Stromal cell of bone marrow (primary cell): Measurements from ENCODE around the gene NDUFAF2.
"Not testable (repeated sequence)": the region's sequence is repeated elsewhere in the genome, so short reads cannot be mapped to it uniquely, and the experiment has no call there.

Experiments
- DNase-seq: peaks from one replicate; pipeline ENCODE4 v3.0.0-alpha.2; 2012; ENCODE audit warnings: low read depth

The NDUFAF2 gene

GRCh38 chr5:61178702-61179101 lies 233.7 kb downstream of the NDUFAF2 start:
- DNase-seq = no peak

GRCh38 chr5:61180886-61181285 lies 235.9 kb downstream of the NDUFAF2 start:
- no peak for DNase-seq

GRCh38 chr5:61182449-61182848 lies 237.4 kb downstream of the NDUFAF2 start:
- no peak for DNase-seq

- DNase-seq = no peak
These were observed 238.5 kb downstream of the NDUFAF2 start for GRCh38 chr5:61183538-61183937.

GRCh38 chr5:61184708-61185107 lies 239.7 kb downstream of the NDUFAF2 start:
- no peak for DNase-seq

GRCh38 chr5:61186634-61187033 lies 241.6 kb downstream of the NDUFAF2 start:
- no peak for DNase-seq

GRCh38 chr5:61187352-61187751 lies 242.3 kb downstream of the NDUFAF2 start:
- not testable (repeated sequence) for DNase-seq

- DNase-seq = not testable (repeated sequence)
These were observed 242.8 kb downstream of the NDUFAF2 start for GRCh38 chr5:61187826-61188225.

- DNase-seq = no peak
These were observed 253.6 kb downstream of the NDUFAF2 start for GRCh38 chr5:61198606-61199005.

GRCh38 chr5:61200582-61201155 lies 255.7 kb downstream of the NDUFAF2 start:
- peak; percentile 17 for DNase-seq

- peak; percentile 66 for DNase-seq
These were observed 257.2 kb downstream of the NDUFAF2 start for GRCh38 chr5:61202213-61202612.
